GM19239 (cell line): ENCODE data around the gene EDN2.
A peak's percentile ranks its signal among the peaks of the same experiment; 100 is the strongest.

Experiments used
- DNase-seq: peaks from one replicate; pipeline ENCODE4 v3.0.0; 2011; ENCODE audit warnings: low spot score; ENCODE audit not compliant: insufficient read length
- FAIRE-seq: peaks from 2 replicates; lab custom pipeline; 2011; peaks lifted over from hg19 to GRCh38; lab: Jason Lieb, UNC

The EDN2 gene

DNA sequence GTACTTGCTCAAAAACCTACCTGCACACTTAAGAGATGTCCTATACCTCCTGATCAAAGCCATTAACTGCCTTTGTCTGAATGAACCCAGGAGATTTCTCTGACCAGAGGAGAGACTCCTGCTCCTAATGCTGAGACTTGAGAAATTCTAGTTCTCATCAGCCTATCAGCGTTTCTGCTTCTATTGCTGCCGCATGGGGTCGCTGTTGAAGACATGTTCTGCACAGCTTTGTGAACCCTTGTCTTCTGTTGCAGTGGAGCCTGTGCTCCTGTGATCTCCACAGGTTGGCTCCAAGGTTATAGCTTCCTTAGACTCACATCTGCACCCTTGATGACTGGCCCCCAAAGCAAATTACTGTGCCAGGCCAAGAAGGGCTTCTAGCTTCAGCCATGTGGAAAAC lies 40.2 kb downstream of the EDN2 start:
- FAIRE-seq (no peak), DNase-seq (no peak)

DNA sequence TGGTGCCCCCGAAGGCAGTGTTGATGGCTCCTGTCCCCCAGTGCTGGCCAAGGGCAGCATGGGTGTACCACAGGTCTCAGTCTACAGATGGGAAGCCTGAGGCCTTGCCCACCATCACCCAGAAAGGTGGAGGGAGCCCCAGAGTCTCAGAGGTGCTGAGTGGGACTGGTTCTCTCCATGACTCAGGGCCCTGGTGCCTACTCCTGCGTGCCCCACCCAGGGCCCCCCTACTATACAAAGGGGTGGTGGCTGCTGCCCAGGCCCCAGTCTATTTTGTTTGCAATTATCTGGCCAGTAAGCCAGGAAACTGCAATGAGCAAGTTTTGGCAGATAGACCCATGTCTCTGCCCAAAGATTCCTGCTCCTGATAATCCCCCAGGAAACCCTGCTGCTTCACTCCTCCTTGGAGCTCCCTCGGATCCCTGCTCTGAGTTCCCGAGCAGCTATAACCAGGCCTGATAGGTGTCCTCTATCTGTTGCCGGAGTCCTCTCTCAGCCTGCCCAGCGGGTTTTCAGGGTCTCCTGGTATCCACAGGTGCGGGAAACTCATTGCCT lies 41.7 kb downstream of the EDN2 start:
- DNase-seq (no peak), FAIRE-seq (no peak)

- FAIRE-seq (no peak), DNase-seq (no peak)
Observed at GRCh38 chr1:41440321-41441085, 44.0 kb downstream of the EDN2 start.

- FAIRE-seq (no peak), DNase-seq (no peak)
Observed at GRCh38 chr1:41439234-41439633, 45.2 kb downstream of the EDN2 start.

GRCh38 chr1:41438711-41439110 lies 45.8 kb downstream of the EDN2 start:
- FAIRE-seq (no peak), DNase-seq (no peak)

GRCh38 chr1:41437011-41437355 lies 47.5 kb downstream of the EDN2 start:
- FAIRE-seq: no peak
- DNase-seq: no peak

DNA sequence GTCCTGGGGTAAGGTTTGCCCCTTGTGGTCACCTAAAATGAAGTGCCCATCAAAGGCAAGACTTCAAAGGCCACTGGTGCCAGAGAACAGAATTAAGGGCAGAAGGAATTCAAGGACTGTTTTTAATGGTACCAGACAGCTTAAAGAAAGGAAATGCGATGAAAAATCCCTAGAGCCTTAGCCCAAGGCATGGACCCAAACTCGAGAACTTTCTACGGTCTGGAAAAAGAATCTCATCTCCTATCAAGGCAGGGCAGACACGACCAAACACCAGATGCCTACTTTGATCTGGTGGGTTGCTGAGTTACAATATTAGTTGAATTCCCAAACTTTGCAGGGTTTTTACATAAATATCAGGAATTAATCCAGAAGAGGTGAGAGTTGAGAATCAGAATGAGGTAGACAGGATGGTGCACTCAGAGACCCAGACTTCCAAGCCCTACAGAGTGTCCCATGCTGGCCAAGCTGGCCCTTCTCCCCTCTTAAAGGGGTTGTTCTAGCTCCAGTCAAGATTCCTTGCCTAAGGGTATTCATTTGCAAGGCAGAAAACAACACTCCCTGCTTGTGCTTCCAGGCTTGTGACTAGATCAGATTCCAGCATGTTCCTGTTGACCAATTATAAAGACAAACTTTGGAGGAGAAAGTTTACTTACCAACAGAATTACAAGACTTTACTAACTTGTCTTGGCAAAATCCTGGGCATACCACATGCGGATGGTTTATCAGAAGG lies 48.0 kb downstream of the EDN2 start:
- DNase-seq (no peak), FAIRE-seq (no peak)

DNA sequence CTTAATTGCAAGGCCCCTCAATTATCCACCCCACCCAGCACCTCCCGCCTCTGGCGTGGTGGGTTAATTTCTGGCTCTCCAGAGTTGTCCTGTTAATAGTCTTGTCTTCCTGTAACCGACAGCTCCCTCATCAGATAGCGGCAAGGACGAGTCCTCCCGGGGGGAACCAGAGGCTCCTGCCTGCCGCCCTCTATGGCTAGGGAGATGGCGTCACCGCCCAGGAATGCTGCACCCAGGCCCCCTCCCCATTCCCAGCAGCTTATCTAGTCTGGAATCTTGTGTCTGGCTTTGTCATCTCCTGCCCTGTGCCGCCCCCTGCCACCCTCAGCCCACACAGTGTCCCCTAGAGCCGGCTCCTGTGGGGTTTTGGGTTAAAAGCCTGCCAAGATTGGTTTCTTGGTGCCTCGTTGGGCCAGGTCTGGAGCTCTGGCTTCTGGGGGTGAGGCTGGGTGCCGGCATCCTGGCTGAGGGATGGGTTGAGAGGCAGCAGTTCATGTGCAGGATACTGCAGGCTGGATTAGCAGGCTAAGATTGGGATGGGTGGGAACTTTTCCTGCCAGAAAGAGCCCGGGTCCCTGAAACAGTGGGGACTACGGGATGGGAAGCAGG lies 48.8 kb downstream of the EDN2 start:
- DNase-seq (no peak), FAIRE-seq (no peak)

GRCh38 chr1:41434748-41435449 lies 49.6 kb downstream of the EDN2 start:
- DNase-seq (no peak), FAIRE-seq (no peak)

GRCh38 chr1:41434306-41434705 lies 50.2 kb downstream of the EDN2 start:
- FAIRE-seq (no peak), DNase-seq (no peak)

DNA sequence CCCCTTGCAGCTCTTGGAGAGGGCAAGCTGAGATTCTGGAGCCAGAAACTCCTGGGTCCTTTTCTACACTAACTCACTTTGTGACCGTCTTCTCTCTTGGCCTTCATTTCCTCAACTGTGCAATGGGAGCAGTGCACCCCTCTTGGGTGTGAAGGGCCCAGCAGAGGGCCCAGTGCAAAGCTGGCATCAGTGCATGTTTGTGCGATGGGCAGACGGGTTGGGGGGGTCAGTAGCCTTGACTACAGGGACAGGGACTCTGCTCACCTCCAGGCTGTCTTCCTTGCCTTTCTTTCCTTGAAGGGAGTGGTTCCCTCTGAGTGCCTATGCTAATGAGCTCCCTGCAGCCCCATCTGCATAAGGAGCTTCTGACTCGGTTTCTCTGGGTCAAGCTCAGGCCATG lies 51.0 kb downstream of the EDN2 start:
- no peak for DNase-seq
- FAIRE-seq: no peak

GRCh38 chr1:41432481-41433280 lies 51.8 kb downstream of the EDN2 start:
- DNase-seq (peak; percentile 76), FAIRE-seq (peak; percentile 66)

- DNase-seq: no peak
- no peak for FAIRE-seq
Observed at GRCh38 chr1:41431490-41432350, 52.8 kb downstream of the EDN2 start.

- no peak for FAIRE-seq
- no peak for DNase-seq
Observed at GRCh38 chr1:41430582-41430981, 53.9 kb downstream of the EDN2 start.

DNA sequence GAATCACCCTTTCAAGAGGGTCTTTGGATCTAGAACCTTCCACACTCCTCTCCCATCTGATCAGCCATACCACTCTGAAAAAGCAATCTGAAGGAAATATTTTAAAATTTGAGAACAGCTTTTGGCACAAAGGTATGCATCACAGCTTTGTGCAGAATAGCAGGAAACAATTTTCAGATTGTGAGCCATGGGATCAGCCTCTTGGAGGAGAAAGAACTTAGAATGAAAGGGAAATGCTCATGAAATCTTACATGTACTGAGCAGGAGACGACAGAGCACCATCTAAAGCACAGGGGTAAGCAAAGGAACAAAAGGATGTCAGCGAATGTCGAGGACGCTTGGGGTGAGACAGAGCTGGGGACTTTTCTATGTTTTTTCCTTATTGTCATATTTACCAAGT lies 54.4 kb downstream of the EDN2 start:
- DNase-seq (no peak), FAIRE-seq (no peak)

GRCh38 chr1:41429641-41430035 lies 54.8 kb downstream of the EDN2 start:
- no peak for FAIRE-seq
- no peak for DNase-seq
